H9 (cell line): ENCODE data around the gene GCN1. TPM values are rescaled to one million over a fixed set of nuclear protein-coding genes. Genes with fewer than 3 reads are reported as not detected.

Experiments
- DNase-seq: peaks from one replicate; pipeline ENCODE4 v3.0.0-alpha.2; 2017
- H2AFZ ChIP-seq: one replicate; pipeline ENCODE4 v1.6.1; 2013; ENCODE audit warnings: mild to moderate bottlenecking, low read length, control low read depth, moderate library complexity
- H2AK5ac ChIP-seq: 2 replicates; pipeline ENCODE4 v1.6.1; 2013; ENCODE audit warnings: low read length, control low read depth, mixed read lengths; ENCODE audit not compliant: insufficient read length
- H2BK120ac ChIP-seq: one replicate; pipeline ENCODE4 v1.6.1; 2013; ENCODE audit warnings: low read depth, mild to moderate bottlenecking, low read length, control low read depth, inconsistent platforms; ENCODE audit not compliant: poor library complexity, severe bottlenecking
- H2BK12ac ChIP-seq: 2 replicates; pipeline ENCODE4 v1.6.1; 2013; ENCODE audit warnings: low read length, control low read depth, mixed read lengths, low read depth; ENCODE audit not compliant: insufficient read length
- H2BK15ac ChIP-seq: 2 replicates; pipeline ENCODE4 v1.6.1; 2013; ENCODE audit warnings: low read depth, low read length, control low read depth
- H2BK20ac ChIP-seq: one replicate; pipeline ENCODE4 v1.6.1; 2013; ENCODE audit warnings: low read depth, mild to moderate bottlenecking, low read length, control low read depth, inconsistent platforms; ENCODE audit not compliant: poor library complexity, severe bottlenecking
- H2BK5ac ChIP-seq: 2 replicates; pipeline ENCODE4 v1.6.1; 2013; ENCODE audit warnings: low read length, control low read depth, mixed read lengths; ENCODE audit not compliant: insufficient read length
- H3K14ac ChIP-seq: 2 replicates; pipeline ENCODE4 v1.6.1; 2013; ENCODE audit warnings: low read length, control low read depth; ENCODE audit not compliant: insufficient read depth
- H3K18ac ChIP-seq: 2 replicates; pipeline ENCODE4 v1.6.1; 2013; ENCODE audit warnings: low read depth, mild to moderate bottlenecking, mixed read lengths, low read length, control low read depth; ENCODE audit not compliant: insufficient read length
- H3K23ac ChIP-seq: 2 replicates; pipeline ENCODE4 v1.6.1; 2013; ENCODE audit warnings: low read length, control low read depth, mixed read lengths, low read depth; ENCODE audit not compliant: insufficient read length
- H3K23me2 ChIP-seq: 2 replicates; pipeline ENCODE4 v1.6.1; 2013; ENCODE audit warnings: low read depth, mild to moderate bottlenecking, mixed read lengths, low read length, control low read depth; ENCODE audit not compliant: insufficient read length, poor library complexity, severe bottlenecking
- H3K27ac ChIP-seq: 2 replicates; pipeline ENCODE4 v1.5.1; 2013; ENCODE audit warnings: low read length, control low read depth, mixed read lengths, low read depth; ENCODE audit not compliant: insufficient read length
- H3K27me3 ChIP-seq: 2 replicates; pipeline ENCODE4 v1.6.1; 2013; ENCODE audit warnings: low read length, control low read depth, inconsistent platforms; ENCODE audit not compliant: insufficient read depth
- H3K4ac ChIP-seq: 2 replicates; pipeline ENCODE4 v1.6.1; 2013; ENCODE audit warnings: low read depth, mild to moderate bottlenecking, control low read depth, inconsistent platforms, low read length, moderate library complexity
- H3K4me1 ChIP-seq: 2 replicates; pipeline ENCODE4 v1.6.1; 2013; ENCODE audit warnings: low read length, control low read depth, inconsistent platforms; ENCODE audit not compliant: insufficient read depth
- H3K4me2 ChIP-seq: 2 replicates; pipeline ENCODE4 v1.6.1; 2013; ENCODE audit warnings: low read length, control low read depth, mixed read lengths; ENCODE audit not compliant: insufficient read length, insufficient read depth
- H3K56ac ChIP-seq: 2 replicates; pipeline ENCODE4 v1.6.1; 2013; ENCODE audit warnings: low read depth, mild to moderate bottlenecking, mixed read lengths, low read length, control low read depth; ENCODE audit not compliant: insufficient read length
- H3K79me1 ChIP-seq: 2 replicates; pipeline ENCODE4 v1.6.1; 2013; ENCODE audit warnings: low read depth, mild to moderate bottlenecking, moderate library complexity, low read length, control low read depth, inconsistent platforms; ENCODE audit not compliant: insufficient read depth, poor library complexity, severe bottlenecking
- H3K79me2 ChIP-seq: 2 replicates; pipeline ENCODE4 v1.6.1; 2013; ENCODE audit warnings: low read length, control low read depth, inconsistent platforms; ENCODE audit not compliant: insufficient read depth
- H3K9ac ChIP-seq: 2 replicates; pipeline ENCODE4 v1.6.1; 2013; ENCODE audit warnings: low read length, control low read depth, mixed read lengths; ENCODE audit not compliant: insufficient read length; ENCODE audit errors: extremely low read depth
- H3K9me3 ChIP-seq: one replicate; pipeline ENCODE4 v1.6.1; 2013; ENCODE audit warnings: low read depth, low read length, inconsistent platforms; ENCODE audit not compliant: control insufficient read depth
- H3T11ph ChIP-seq: one replicate; pipeline ENCODE4 v1.6.1; 2013; ENCODE audit warnings: mild to moderate bottlenecking, low read length, control low read depth, inconsistent platforms
- H4K20me1 ChIP-seq: one replicate; pipeline ENCODE4 v1.6.1; 2013; ENCODE audit not compliant: control insufficient read depth, insufficient read length, insufficient read depth
- H4K5ac ChIP-seq: 2 replicates; pipeline ENCODE4 v1.6.1; 2013; ENCODE audit warnings: low read depth, mild to moderate bottlenecking, mixed read lengths, low read length, control low read depth; ENCODE audit not compliant: insufficient read length
- H4K8ac ChIP-seq: replicated peaks from 2 replicates; pipeline ENCODE4 v1.6.1; 2013; ENCODE audit warnings: low read length, control low read depth, mixed read lengths, low read depth; ENCODE audit not compliant: insufficient read length
- H4K91ac ChIP-seq: 2 replicates; pipeline ENCODE4 v1.6.1; 2013; ENCODE audit warnings: low read depth, mild to moderate bottlenecking, moderate library complexity, mixed read lengths, low read length, control low read depth; ENCODE audit not compliant: insufficient read length
- H3K27ac Mint-ChIP-seq, 3 experiments: 2 replicates in 2 of 3; 3 replicates in 1 of 3; pipeline ENCODE4 v1.8.0; 2020 to 2021; ENCODE audit warnings: mixed read lengths in 3 of 3, mild to moderate bottlenecking in 1 of 3, moderate library complexity in 1 of 3
- H3K27me3 Mint-ChIP-seq: 2 replicates; pipeline ENCODE4 v1.8.0; 2021; ENCODE audit warnings: low read depth, mild to moderate bottlenecking, moderate library complexity, mixed read lengths
- H3K36me3 Mint-ChIP-seq, 3 experiments: 2 replicates in 2 of 3; 3 replicates in 1 of 3; pipeline ENCODE4 v1.8.0; 2020 to 2021; ENCODE audit warnings: low read depth in 3 of 3, mixed read lengths in 3 of 3; ENCODE audit not compliant: insufficient read depth in 1 of 3
- H3K4me1 Mint-ChIP-seq, 2 experiments: 2 replicates each; pipeline ENCODE4 v1.8.0; 2020; ENCODE audit warnings: mixed read lengths in 2 of 2
- H3K4me3 Mint-ChIP-seq, 2 experiments: 2 replicates in 1 of 2; 3 replicates in 1 of 2; pipeline ENCODE4 v1.8.0; 2020 to 2021; ENCODE audit warnings: mild to moderate bottlenecking in 2 of 2, mixed read lengths in 2 of 2, moderate library complexity in 1 of 2
- H3K9me3 Mint-ChIP-seq, 2 experiments: 2 replicates in 1 of 2; 3 replicates in 1 of 2; pipeline ENCODE4 v1.8.0; 2020; ENCODE audit warnings: mild to moderate bottlenecking in 2 of 2, mixed read lengths in 2 of 2, moderate library complexity in 1 of 2
- WGBS: extraction: QIAGEN DNeasy Blood & Tissue Kit; methylation state at CpG from one replicate; pipeline ENCODE4 v1.1.7; 2013; ENCODE audit warnings: missing lambda C conversion rate, low lambda C conversion rate, mixed read lengths; ENCODE audit not compliant: insufficient read length; ENCODE audit errors: extremely low coverage; 5-methylcytosine and 5-hydroxymethylcytosine counted together
- total RNA-seq: library from RNA; stranded (reverse); gene quantifications from 2 replicates; pipeline ENCODE4 v1.2.1, GENCODE V29; 2021
- TF ChIP-seq, protein P1 (sequence below): fragments of 200-600 bp; sonication (generic); conservative IDR thresholded peaks from 3 replicates; pipeline ENCODE4 v1.8.0; 2021; ENCODE audit warnings: antibody characterized with exemption, mild to moderate bottlenecking

The GCN1 gene
- total RNA-seq, 1 experiment from 2014 or later = 137 TPM

DNA sequence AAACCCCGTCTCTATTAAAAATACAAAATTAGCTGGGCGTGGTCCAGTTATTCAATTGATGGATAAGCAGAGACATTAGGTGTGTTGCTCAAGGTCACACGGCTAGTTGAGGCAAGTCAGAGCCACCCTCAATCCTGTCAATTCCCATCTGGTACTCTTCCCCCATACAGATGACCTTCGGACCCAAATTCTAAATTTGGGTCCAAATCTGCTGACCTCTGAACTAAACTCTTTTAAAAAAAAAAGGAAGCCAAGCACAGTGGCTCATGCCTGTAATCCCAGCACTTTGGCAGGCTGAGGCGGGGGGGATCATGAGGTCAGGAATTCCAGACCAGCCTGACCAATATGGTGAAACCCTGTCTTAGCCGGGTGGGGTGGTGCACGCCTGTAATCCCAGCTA is 23.9 kb downstream of the GCN1 start:
- Histone ChIP-seq H2AK5ac (no peak overlapping the region), H2BK15ac (no peak overlapping the region), H3K56ac (no peak overlapping the region), H4K91ac (no peak overlapping the region), H2BK20ac (no peak overlapping the region), H3K79me1 (no peaks in the 10 kb centered on the region), H3K14ac (no peak overlapping the region), H3K23ac (no peak overlapping the region), H2BK5ac (no peak overlapping the region), H2BK12ac (no peak overlapping the region), H3K18ac (no peak overlapping the region), H4K8ac (no peak overlapping the region), H2AFZ (no peak overlapping the region), H3K4me2 (no peak overlapping the region), H2BK120ac (no peak overlapping the region), H4K5ac (no peak overlapping the region), H3K27me3 (no peaks in the 10 kb centered on the region), H3K9ac (no peak overlapping the region), H3K4me1 (no peaks in the 10 kb centered on the region), H3K23me2 (no peaks in the 10 kb centered on the region), H3T11ph (no peak overlapping the region), H3K79me2 (no peaks in the 10 kb centered on the region), H3K9me3 (no peaks in the 10 kb centered on the region), H3K4ac (no peak overlapping the region), H4K20me1 (no peaks in the 10 kb centered on the region), H3K27ac (no peak overlapping the region)
- Mint-ChIP-seq H3K4me1 (no peaks in the 10 kb centered on the region), H3K27me3 (no peaks in the 10 kb centered on the region), H3K36me3 (peaks cover 37 to 82% (median 61%) of the 10 kb centered on the region in 3 experiments; a peak in 6 of 7 replicates), H3K4me3 (no peak overlapping the region), H3K27ac (no peak overlapping the region), H3K9me3 (no peaks in the 10 kb centered on the region)
- no CpG with 5 or more reads among the region's 7 CpGs for WGBS
- TF ChIP-seq, protein P1, sequence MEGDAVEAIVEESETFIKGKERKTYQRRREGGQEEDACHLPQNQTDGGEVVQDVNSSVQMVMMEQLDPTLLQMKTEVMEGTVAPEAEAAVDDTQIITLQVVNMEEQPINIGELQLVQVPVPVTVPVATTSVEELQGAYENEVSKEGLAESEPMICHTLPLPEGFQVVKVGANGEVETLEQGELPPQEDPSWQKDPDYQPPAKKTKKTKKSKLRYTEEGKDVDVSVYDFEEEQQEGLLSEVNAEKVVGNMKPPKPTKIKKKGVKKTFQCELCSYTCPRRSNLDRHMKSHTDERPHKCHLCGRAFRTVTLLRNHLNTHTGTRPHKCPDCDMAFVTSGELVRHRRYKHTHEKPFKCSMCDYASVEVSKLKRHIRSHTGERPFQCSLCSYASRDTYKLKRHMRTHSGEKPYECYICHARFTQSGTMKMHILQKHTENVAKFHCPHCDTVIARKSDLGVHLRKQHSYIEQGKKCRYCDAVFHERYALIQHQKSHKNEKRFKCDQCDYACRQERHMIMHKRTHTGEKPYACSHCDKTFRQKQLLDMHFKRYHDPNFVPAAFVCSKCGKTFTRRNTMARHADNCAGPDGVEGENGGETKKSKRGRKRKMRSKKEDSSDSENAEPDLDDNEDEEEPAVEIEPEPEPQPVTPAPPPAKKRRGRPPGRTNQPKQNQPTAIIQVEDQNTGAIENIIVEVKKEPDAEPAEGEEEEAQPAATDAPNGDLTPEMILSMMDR = no peak
- DNase-seq = no peak
